ENCODE data around the gene CHCT1.

DNA sequence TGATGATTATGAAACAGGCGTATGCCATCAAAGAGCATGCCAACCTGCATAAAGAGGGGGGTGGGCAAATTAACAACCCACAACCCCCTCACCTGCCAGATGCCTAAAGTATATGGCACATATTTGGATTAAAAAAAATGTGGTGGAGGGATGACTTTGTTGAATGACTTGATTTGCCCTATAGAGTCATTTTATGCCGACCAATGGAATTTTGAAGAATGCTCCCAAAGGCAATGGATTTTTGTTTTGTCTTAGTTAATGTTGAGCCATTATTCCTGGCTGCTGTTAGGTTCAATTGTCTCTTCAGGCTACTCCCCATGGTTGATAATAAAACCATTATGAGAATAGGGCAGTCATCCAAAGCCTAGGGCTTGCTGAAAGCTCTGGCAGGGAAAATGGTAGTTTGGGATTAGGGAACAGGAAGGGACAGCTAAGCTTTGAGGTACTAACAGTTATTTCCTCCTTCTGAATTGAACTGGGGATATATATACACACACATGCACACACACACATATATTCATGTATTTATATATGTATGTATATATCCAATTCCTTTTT lies 5.8 kb upstream of the CHCT1 start:
- TF ChIP-seq CTCF (conservative IDR thresholded peaks at IDR 0.05; ENCODE audit: low read depth, low read length) (no peak), EZH2phosphoT487 (IDR thresholded peaks at IDR 0.05; ENCODE audit: borderline replicate concordance, low read length) (no peak), EZH2 (IDR thresholded peaks at IDR 0.05; ENCODE audit: low read length, unreplicated experiment) (no peak)

All from PC-3 (cell line).